T-helper 9 cell (primary cell): ENCODE measurements around the gene CDH11.

Experiments used
- DNase-seq: peaks from one replicate; pipeline ENCODE4 v3.0.0-alpha.2; 2020

CDH11 gene

GRCh38 chr16:64898159-64898558 lies 223.7 kb downstream of the CDH11 start:
- no peak for DNase-seq
